ENCODE data around the gene FNTB. TPM values are rescaled to one million over a fixed set of nuclear protein-coding genes. Genes with fewer than 3 reads are reported as not detected.

FNTB gene
- total and polyA plus RNA-seq, 2 of the 8 experiments (the other 6 are each of a cell fraction or from before 2014, with no cell fraction given): 16.0 to 20.7 TPM

DNA sequence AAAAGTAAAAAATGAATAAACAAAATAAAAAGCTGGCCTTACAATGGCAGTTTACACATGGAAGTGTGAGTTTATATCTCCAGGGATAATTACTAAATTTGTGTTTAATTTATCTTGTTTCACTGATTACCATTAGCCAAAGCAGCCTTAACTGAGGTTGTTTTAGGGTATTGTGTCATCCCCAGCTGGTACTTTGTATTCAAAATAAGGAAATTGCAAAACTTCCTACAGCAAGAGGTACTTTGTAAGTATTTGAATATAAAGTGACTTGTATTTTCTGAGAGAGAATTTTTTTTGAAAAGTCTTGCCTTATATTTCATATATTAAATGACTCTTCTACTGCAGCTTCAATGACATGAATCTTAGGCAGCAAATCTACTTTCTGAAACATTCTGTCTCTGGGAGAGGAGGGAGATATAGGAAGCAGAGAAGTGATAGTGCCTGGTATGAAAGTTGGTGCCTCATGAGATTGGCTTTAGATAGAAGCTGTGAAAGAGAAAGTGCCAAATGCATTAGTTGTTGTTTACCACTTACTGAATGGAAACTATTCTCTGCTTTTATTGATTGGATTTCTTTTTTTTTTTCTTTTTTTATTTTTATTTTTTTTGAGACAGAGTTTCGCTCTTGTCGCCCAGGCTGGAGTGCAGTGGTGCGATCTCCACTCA is 6.7 kb downstream of the FNTB start (continued):
- TF ChIP-seq, protein P1, sequence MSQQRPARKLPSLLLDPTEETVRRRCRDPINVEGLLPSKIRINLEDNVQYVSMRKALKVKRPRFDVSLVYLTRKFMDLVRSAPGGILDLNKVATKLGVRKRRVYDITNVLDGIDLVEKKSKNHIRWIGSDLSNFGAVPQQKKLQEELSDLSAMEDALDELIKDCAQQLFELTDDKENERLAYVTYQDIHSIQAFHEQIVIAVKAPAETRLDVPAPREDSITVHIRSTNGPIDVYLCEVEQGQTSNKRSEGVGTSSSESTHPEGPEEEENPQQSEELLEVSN (IDR thresholded peaks at IDR 0.05): no peak
- TF ChIP-seq SIRT6 (IDR thresholded peaks at IDR 0.05; ENCODE audit: low read length): no peak
